Right renal cortex interstitium (tissue), 3 donors: ENCODE measurements around the gene ZIC1. TPM values are rescaled to one million over a fixed set of nuclear protein-coding genes. Genes with fewer than 3 reads are reported as not detected.

Experiments used
- DNase-seq, 3 donors: peaks; one replicate each; pipeline ENCODE4 v3.0.0-alpha.2; 2013; ENCODE audit warnings: low read depth in 3 of 3, low spot score in 2 of 3
- polyA plus RNA-seq, 3 donors: library from polyadenylated mRNA; unstranded; fragments of 120-200 nt; gene quantifications; one replicate each; pipeline ENCODE4 v1.2.1, GENCODE V29; 2013; ENCODE audit not compliant: insufficient read length in 3 of 3

The ZIC1 gene
- polyA plus RNA-seq, 3 donors, result 0.37 TPM; not detected in 2

DNA sequence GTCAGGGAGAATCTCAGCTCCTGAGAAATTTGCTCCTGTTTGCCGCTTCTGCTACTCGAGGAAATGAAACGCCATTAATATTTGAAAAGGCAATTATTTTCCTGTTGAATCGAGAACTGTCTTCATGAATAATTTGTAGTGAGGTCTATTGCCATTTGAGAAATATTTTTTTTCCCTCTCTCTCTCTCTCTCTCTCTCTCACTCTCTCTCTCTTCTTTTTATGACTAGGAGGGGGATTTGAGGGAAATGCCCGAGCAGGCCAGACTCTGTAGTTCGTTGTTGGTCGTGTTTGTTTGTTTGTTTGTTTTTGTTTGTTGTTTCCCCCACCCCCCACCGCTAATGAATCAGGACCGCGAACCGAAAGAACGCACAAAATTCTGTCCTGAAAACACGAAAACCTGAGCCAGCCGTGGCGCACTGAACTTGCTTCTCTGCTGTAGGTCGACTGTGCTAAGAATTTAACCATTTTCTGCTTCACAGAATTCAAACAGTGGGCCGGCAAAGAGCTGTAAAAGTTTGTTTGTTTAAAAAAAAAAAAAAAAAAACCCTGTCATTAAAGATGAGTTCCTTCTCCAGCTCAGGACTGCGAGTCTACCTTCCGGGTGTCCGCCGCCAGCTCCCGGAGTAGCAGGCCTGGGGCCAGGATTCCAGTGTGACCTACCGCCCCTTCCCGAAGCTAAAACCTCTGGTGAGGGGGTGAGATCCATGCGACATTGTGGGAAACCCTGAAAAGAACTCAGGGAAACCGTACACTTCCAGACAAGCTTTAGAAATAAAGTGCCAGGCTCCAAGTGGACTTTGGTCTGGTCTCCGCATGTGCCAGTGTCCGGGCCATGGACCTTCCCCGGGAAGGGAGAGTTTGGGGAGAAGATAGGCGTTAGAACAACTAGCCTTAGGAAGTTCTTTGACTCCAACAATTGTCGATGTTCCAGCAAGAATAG, 15.0 kb upstream of the ZIC1 start:
- no peak for DNase-seq

DNA sequence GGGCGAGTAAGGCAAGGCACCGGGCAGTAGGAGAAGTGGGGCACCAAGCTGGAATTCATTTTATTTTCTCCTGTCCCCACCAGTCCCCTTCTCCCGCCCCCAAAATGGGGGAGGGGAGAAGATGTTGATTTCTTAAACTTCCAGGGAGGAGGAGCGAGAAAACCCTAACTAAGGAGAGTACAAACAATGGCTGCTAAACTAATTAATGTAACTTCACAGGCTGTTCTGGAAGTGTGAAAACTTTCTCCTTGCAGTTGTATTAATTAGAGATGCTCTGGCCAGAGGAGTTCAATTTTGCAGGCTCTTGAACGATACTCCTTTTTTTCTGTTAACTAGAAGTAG, 14.3 kb upstream of the ZIC1 start:
- no peak for DNase-seq

DNA sequence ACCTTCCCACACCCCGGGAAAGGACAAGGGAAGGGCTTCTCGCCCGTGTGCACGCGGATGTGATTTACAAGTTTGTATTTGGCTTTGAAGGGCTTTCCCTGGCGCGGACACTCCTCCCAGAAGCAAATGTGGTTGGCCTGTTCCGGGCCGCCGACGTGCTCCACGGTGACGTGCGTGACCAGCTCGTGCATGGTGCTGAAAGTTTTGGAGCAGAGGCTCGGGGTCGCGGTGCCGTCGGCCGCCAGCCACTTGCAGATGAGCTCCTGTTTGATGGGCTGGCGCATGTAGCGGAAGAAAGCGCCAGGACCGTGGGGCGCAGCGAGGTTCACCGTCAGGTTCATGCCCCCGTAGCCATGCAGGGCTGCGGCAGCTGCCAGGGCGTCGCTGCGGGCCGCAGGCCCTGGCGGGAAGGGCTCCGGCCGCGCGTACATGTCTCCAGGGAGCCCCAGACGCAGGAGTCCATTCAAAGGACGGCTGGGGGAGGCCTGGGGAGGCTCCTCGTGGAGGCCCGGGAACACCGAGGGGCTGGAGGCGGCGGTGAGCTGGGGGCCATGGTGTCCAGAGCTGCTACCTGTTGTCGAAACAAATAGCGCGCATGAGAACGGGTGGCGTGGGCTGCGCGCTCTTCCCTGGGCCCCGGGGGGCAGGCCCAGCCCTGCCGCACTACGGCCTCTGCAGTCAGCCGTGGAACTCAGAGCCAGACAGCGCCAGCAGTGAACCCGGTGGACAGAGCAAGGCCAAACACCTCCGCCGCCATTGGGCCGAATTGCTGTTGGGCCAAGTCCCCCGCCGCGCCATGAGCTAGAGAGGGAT, 13.1 kb upstream of the ZIC1 start:
- no peak for DNase-seq

- no peak for DNase-seq
Measured at GRCh38 chr3:147396712-147397046, 12.5 kb upstream of the ZIC1 start.

DNA sequence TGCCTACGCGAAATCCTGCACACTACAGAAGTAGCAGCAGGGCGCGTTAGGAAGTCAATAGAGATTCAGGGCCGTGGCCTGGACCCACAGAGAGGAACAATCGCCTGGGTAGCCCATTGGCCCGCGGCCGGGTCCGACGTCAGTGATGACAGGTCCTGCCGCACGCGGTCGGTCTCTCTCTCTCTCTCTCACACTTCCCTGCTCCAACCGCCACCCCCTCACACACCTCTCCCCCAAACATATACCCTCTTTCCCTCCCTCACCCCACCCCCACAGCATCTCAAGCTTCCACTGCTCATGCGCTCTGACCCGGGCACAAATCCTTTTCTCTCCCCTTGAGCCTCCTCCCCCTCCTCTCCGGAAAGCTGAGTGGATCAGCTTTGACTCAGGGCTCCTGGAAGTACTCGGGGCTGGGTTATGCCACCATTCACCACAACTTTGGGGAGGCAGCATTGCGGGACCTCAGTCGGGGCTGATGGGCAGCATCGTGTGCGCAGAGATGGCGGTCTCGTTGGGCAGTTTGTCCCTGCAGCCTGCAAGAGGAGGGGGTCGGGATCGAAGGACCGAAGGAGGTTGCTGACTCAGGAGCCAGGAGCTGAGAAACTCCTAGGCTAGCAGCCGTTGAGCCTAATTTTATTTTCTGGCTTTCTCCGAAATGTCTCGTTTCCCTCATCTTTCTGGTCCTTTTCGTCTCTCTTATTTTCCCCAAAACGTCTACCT, 11.8 kb upstream of the ZIC1 start:
- no peak for DNase-seq

DNA sequence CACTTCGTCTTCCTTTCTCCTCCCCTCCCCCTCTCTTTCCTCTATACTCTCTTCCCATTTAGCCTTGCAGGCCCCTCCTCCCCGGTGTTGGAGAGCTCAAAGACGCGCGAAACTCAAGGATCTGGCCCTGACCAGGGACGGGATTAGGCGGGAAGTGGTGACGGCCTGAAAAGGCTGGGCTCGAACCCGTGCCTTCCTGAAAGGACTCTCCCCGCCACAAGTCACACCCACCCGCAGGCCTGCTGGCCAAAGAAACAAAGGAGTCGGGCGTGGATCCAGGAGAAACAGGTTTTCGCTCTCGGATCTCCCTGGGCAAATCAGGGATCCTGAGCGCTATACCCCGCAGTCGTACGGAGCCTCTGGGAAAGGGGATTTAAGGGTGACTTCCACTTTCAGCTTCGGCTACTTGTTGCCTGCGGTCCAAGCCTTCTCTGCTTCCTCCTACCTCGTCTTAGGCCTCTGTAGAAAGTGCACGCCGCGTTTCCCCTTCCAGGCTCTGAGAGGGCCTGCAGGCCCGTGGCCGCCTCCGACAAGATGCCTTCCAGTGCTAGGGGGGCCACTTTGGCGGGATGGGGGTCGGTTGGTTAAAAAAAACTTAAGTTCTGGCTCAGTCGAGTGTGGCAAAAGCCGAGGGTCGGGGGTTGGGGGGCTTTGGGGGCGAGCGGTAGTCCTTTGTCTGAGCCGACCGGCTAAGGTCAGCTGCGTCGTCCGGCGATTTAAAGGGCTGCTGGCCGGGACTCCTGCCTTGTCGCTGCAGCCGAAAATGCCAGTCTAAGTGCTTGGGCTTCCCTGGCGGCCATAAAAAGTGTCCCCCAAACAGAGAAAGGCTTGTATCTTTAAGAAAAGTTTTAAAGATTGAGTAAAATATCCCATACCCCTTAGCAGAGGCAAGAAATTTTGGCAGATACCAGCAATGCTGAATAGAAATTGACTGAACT, 11.0 kb upstream of the ZIC1 start:
- no peak for DNase-seq

GRCh38 chr3:147398813-147399534, 10.2 kb upstream of the ZIC1 start:
- no peak for DNase-seq

DNA sequence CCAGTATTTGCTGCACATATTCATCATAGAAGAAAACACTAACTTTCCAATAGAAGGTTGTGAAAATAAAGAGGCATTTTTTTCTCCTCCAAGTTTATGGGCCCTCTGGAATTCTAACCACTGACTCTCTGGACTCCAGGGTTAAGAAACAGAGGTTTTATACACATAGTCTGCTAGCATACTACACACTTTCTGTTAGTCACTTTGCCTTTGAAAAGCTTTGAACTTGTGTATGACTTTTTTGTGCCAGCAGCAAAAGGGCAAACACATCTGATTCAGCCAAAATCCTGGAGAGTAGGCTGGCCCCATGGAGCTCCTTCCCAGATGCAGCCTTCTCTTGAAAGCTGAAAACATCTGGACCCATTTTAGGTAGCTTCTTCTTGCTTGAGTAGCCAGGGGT, 9.1 kb upstream of the ZIC1 start:
- DNase-seq, result no peak

GRCh38 chr3:147400999-147401398, 8.2 kb upstream of the ZIC1 start:
- DNase-seq, result no peak

DNA sequence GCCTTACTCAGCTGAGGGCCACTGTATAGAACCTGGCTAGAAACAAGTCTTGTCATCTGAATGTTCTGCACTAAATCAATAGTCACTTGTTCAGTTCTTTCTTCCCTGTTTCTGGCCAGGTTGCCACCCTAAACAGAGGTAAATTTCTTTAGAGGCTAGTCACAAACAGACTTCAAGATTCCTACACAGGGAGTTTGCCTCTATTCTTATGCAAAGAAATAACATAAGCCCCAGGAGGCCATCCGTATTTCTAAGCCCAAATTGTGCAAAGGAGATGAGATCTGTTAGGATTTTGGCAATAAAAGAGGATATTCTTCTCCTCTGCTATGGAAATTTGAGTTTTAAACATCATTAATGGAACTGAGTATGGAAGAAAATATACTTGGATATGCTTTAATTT, 7.7 kb upstream of the ZIC1 start:
- no peak for DNase-seq

- DNase-seq, result no peak
Measured at GRCh38 chr3:147402159-147402558, 7.0 kb upstream of the ZIC1 start.

GRCh38 chr3:147403511-147403910, 5.7 kb upstream of the ZIC1 start:
- no peak for DNase-seq

DNA sequence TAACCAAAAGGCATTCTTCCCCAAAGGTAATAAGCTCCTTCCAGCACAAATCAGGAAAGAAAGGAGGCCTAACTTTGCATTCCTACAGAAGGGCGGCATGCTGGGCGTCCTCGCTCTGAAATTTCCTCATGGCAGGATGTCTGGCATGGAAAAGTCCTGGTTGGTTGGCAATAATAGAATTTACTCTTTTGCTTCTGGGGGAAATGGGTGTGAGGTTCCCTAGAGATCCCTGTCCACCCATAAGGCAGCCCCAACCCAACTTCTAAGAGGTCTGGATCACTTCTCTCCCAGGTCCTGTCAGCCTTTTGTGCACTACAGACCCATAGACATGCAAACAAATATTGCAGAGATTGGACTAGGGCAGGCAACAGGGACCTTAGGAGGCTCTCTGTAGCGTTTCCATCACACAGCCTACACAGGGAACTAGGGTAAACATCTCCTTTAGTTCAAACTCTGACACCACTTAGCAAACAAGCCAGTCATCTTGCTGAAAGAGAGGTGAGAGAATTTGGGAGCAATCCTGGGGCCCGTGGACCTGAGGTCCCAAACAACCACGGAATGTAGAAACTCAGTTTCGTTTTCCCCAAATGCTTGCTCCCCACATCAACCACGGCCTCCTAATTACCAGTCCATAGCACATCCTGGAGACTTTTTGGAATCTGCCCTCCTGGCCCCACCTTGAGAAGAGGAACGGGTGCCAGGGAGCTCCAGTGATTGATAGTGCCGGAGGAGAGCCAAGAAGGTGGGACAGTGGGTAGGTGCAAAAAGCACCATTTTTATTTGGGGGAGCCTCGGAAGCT, 5.0 kb upstream of the ZIC1 start:
- DNase-seq, result no peak

DNA sequence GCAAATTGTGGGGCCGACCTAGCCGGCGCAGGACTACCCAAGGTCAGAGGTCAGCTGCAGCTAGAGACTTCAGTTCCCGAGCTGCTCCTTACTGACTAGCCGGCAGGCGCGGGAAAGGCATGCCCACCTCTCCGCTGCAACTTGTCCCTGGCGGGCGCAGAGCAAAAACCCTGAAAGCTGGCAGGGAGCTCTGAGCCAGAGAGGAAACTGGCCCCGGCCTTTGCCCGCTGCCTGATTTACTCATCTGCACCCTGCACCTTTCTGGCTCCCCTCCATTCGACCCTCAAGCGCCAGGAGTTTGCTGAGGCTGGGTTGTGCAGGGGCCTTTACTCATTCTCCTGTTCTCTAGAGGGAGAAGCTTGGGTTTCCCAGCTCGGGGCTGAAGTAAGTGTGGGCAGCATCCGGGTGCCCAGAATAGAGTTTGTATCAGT, 4.3 kb upstream of the ZIC1 start:
- DNase-seq, result no peak

- DNase-seq, result no peak
Measured at GRCh38 chr3:147405231-147406027, 3.7 kb upstream of the ZIC1 start.

DNA sequence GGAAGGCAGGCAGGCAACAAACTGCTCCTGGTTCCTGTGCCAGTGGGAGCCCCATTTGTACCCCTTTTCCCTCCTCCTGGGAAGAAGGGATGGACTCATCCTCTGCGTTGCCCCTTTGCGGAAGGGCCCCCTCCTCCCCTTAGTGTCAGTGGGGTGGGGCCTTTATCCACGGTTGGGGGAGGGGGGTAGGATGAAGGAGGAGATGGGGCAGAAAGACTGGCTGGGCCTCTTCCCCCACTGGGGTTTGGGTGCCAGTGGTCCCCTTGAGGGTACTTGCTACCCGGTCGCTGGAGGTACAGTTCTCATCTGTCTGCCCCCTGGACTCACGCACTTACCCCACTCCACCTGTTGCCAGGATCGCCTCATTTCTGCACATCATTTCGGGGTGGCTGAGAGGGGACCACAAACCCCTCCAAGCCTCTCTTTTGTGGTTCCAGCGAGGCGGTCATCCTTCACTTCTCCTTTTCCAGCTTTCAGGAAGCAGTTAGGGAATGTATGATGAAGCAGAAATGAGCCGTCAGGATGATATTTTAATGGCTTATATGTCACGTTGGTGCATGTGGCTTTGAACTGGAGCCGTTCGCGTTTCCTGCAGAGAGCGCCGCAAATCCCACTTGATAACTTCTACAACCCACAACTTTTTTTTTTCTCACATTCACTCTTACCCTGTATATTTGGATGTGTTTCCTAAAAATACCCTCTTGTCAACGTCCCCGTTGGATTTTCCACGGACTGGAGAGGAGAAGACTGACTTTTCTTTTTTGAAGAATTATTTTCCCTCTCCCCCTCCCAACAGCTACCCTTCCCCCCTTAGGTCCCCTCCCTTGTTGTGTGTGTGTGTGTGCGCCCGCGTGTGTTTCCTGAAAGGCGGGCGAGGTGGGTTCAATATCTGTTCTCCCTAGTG, 2.9 kb upstream of the ZIC1 start, which contains the start of gene ZIC4:
TSS of gene ZIC4 (minus strand) at position 516 of the 904 bp plus-strand sequence. CDS start 3,746 bp downstream, outside the sequence.
- no peak for DNase-seq

- no peak for DNase-seq
Measured at GRCh38 chr3:147407114-147407497, 2.1 kb upstream of the ZIC1 start.
